HCT116 (cell line): ENCODE measurements around the gene CKS1B.

Source experiments
- ELF1 ChIP-seq: IDR thresholded peaks from 2 replicates; pipeline ENCODE4 v1.6.1; 2012; ENCODE audit warnings: low read depth, borderline replicate concordance
- EZH2 ChIP-seq: fragments of 200-600 bp; sonication (generic); IDR thresholded peaks from 2 replicates; pipeline ENCODE4 v1.6.1; 2017; ENCODE audit warnings: antibody characterized with exemption, mixed run types
- FOSL1 ChIP-seq: IDR thresholded peaks from 2 replicates; pipeline ENCODE4 v1.6.1; 2012; ENCODE audit warnings: low read depth
- POLR2A ChIP-seq: IDR thresholded peaks from 2 replicates; pipeline ENCODE4 v1.7.0; 2011; ENCODE audit warnings: borderline replicate concordance; ENCODE audit not compliant: insufficient read depth, insufficient read length; ENCODE audit errors: extremely low read depth
- POLR2AphosphoS5 ChIP-seq: IDR thresholded peaks from 2 replicates; pipeline ENCODE4 v1.6.1; 2011; ENCODE audit warnings: mild to moderate bottlenecking, low read depth, low read length, moderate library complexity
- RAD21 ChIP-seq: IDR thresholded peaks from 2 replicates; pipeline ENCODE4 v1.6.1; 2012; ENCODE audit warnings: low read depth, mild to moderate bottlenecking
- ZNF274 ChIP-seq: fragments of 200-500 bp; sonication (Bioruptor generic); IDR thresholded peaks from 2 replicates; pipeline ENCODE4 v1.6.1; 2014; ENCODE audit warnings: mild to moderate bottlenecking, low read depth, low read length, inconsistent platforms
- TF ChIP-seq, protein P1 (sequence below), 3 experiments: fragments of 200-600 bp in 1 of 3; sonication (generic) in 1 of 3; IDR thresholded peaks in 2 of 3; conservative IDR thresholded peaks in 1 of 3; 2 replicates each; pipeline ENCODE4 v1.5.1; 2012 to 2017; ENCODE audit warnings: low read depth in 2 of 3, low read length in 2 of 3, antibody characterized with exemption in 1 of 3, borderline replicate concordance in 1 of 3, control low read depth in 1 of 3, mild to moderate bottlenecking in 1 of 3, mixed read lengths in 1 of 3, mixed run types in 1 of 3, moderate library complexity in 1 of 3; ENCODE audit not compliant: insufficient read depth in 1 of 3
- TF ChIP-seq, protein P2 (sequence below): IDR thresholded peaks from 2 replicates; pipeline ENCODE4 v1.6.1; 2012; ENCODE audit warnings: low read depth

DNA sequence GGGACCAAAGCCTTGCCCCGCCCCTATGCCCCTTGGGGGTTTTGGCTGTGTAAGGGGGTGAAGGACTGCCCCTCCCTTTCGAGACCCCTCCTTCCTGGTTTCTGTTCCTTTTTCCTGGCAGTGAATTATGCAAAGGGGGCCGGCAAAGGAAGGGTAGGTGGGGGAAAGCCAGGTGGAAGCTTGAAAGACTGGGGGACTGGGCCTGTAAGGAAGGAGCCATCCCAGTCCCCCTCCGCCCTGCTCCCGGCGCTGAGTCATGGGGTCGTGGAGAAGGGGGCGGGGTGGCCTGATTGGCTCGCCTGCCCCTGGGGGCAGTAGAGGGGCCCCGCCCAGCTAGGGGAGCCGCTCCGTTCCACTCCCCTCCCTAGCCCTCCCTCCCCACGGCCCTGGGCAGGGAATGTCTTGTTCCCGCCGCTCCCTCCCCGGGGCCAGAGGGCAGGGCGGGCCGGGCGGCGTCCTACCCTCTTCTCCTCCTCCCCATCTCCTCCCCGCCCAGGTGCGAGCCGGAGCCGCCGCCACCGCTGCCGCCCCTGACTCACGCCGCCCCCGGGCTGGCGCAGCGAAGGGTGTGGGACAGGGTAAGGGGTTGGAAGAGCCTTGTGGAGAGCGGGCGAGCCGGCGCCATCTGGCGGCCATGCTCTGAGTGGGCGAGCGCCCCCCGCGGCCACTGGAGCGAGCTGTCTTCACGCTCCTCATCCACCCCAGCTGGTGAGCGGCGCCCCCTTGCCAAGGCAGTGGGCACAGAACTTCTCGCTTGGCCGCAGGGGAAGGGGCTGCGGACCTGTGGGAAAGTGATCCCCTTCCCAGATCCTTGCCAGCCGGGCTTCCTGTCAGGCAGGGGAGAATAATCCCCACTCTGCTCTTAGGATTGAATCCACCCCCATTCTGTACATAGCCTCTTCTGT lies 42.8 kb downstream of the CKS1B start:
- TF ChIP-seq FOSL1: no peak; the same call in 1 of the 2 replicates
- TF ChIP-seq, protein P1, sequence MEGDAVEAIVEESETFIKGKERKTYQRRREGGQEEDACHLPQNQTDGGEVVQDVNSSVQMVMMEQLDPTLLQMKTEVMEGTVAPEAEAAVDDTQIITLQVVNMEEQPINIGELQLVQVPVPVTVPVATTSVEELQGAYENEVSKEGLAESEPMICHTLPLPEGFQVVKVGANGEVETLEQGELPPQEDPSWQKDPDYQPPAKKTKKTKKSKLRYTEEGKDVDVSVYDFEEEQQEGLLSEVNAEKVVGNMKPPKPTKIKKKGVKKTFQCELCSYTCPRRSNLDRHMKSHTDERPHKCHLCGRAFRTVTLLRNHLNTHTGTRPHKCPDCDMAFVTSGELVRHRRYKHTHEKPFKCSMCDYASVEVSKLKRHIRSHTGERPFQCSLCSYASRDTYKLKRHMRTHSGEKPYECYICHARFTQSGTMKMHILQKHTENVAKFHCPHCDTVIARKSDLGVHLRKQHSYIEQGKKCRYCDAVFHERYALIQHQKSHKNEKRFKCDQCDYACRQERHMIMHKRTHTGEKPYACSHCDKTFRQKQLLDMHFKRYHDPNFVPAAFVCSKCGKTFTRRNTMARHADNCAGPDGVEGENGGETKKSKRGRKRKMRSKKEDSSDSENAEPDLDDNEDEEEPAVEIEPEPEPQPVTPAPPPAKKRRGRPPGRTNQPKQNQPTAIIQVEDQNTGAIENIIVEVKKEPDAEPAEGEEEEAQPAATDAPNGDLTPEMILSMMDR (IDR thresholded peaks at IDR 0.05 in 2 of 3, conservative IDR thresholded peaks at IDR 0.05 in 1 of 3; ENCODE audit: borderline replicate concordance in 1 of 3, insufficient read depth in 1 of 3, low read depth in 2 of 3, low read length in 2 of 3): peak; percentile 99 to 100 (median 100)
- peak; percentile 83 for TF ChIP-seq POLR2AphosphoS5
- no peak for TF ChIP-seq POLR2A
- TF ChIP-seq EZH2: no peak
- peak; percentile 86 for TF ChIP-seq RAD21
- no peak for TF ChIP-seq ZNF274
- no peak for TF ChIP-seq ELF1
- TF ChIP-seq, protein P2, sequence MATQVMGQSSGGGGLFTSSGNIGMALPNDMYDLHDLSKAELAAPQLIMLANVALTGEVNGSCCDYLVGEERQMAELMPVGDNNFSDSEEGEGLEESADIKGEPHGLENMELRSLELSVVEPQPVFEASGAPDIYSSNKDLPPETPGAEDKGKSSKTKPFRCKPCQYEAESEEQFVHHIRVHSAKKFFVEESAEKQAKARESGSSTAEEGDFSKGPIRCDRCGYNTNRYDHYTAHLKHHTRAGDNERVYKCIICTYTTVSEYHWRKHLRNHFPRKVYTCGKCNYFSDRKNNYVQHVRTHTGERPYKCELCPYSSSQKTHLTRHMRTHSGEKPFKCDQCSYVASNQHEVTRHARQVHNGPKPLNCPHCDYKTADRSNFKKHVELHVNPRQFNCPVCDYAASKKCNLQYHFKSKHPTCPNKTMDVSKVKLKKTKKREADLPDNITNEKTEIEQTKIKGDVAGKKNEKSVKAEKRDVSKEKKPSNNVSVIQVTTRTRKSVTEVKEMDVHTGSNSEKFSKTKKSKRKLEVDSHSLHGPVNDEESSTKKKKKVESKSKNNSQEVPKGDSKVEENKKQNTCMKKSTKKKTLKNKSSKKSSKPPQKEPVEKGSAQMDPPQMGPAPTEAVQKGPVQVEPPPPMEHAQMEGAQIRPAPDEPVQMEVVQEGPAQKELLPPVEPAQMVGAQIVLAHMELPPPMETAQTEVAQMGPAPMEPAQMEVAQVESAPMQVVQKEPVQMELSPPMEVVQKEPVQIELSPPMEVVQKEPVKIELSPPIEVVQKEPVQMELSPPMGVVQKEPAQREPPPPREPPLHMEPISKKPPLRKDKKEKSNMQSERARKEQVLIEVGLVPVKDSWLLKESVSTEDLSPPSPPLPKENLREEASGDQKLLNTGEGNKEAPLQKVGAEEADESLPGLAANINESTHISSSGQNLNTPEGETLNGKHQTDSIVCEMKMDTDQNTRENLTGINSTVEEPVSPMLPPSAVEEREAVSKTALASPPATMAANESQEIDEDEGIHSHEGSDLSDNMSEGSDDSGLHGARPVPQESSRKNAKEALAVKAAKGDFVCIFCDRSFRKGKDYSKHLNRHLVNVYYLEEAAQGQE: no peak
